ENCODE measurements around the gene ROR1. TPM values are rescaled to one million over a fixed set of nuclear protein-coding genes. Genes with fewer than 3 reads are reported as not detected.

ROR1 gene
- total RNA-seq, 2 experiments from 2014 or later: 0.47 to 1.4 TPM

DNA sequence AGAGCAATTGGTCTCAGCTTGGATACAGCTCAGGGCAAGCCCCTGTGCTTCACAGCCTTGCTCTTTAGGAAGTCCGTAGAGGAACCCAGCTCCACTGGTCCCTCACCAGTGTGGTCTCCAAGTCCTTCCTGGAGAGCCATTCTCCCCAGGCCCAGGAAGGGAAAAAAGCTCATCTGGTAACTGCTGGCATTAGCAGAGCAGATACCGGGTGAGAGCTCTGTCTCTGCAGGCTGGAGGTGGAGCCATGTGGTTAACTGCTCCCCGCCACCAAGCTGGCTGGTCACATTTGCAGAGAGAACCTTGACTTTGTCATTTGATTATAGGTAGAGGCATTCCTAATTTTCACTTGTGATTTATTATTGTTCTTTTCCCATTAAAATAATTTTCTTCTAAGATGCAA, 169.6 kb downstream of the ROR1 start:
- Histone ChIP-seq H3K9me3 (ENCODE audit: low read length) (no peaks in the 10 kb centered on the region), H3K9me2 (ENCODE audit: insufficient read depth, low read length) (no peaks in the 10 kb centered on the region), H3K27ac (ENCODE audit: low read depth, low read length, poor library complexity, severe bottlenecking) (no peak overlapping the region), H3K4me2 (ENCODE audit: low read length) (no peak overlapping the region), H3K4me1 (ENCODE audit: insufficient read depth, low read length, poor library complexity, severe bottlenecking) (no peaks in the 10 kb centered on the region), H3K36me3 (ENCODE audit: insufficient read depth, low read length) (no peaks in the 10 kb centered on the region), H2AFZ (ENCODE audit: low read length) (no peak overlapping the region), H4K20me1 (ENCODE audit: insufficient read depth, low read length) (no peaks in the 10 kb centered on the region), H3K4me3 (ENCODE audit: low read depth, low read length, poor library complexity, severe bottlenecking) (no peak overlapping the region), H3K79me2 (ENCODE audit: insufficient read depth, low read depth, low read length) (no peaks in the 10 kb centered on the region)
- no TSS peak for BruUV-seq (replicated peaks)
- no peak for DNase-seq (ENCODE audit: low spot score)
- intact Hi-C loops (cut with micrococcal nuclease; ENCODE audit: unreplicated experiment): no loop called here
- POLR2A ChIA-PET: interaction anchor here (0.6 to 1.7 kb wide), 4 partner anchors 9 to 252 kb away, joined by 3 to 5 read pairs (median 3); no protein-coding TSS in a partner anchor
- TF ChIP-seq EZH2phosphoT487 (IDR thresholded peaks at IDR 0.05; ENCODE audit: borderline replicate concordance, low read depth, low read length): no peak
- TF ChIP-seq, protein P1, sequence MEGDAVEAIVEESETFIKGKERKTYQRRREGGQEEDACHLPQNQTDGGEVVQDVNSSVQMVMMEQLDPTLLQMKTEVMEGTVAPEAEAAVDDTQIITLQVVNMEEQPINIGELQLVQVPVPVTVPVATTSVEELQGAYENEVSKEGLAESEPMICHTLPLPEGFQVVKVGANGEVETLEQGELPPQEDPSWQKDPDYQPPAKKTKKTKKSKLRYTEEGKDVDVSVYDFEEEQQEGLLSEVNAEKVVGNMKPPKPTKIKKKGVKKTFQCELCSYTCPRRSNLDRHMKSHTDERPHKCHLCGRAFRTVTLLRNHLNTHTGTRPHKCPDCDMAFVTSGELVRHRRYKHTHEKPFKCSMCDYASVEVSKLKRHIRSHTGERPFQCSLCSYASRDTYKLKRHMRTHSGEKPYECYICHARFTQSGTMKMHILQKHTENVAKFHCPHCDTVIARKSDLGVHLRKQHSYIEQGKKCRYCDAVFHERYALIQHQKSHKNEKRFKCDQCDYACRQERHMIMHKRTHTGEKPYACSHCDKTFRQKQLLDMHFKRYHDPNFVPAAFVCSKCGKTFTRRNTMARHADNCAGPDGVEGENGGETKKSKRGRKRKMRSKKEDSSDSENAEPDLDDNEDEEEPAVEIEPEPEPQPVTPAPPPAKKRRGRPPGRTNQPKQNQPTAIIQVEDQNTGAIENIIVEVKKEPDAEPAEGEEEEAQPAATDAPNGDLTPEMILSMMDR (conservative IDR thresholded peaks at IDR 0.05; ENCODE audit: low read length): no peak
- CTCF ChIA-PET (ENCODE audit: unreplicated experiment): no interaction called here

DNA sequence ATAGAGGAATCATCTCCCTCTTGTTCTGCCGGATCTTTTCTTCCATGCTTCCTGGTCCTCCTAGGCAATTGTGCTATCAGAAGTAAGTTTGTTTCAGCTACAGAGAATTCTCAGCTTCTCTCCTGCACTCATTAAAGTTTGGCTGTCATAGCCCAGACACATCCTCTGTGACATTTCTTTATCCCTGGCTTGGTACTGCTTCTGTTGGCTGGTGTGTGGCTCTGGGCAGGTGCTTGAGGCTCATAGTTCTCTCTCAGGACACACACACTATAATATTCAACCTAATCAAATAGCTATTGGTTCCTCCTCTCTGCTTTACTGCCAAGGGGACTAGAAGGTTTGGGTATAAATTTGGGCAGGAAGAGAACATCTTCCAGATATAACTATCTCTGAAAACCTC, 172.1 kb downstream of the ROR1 start:
- intact Hi-C loops (cut with micrococcal nuclease; ENCODE audit: unreplicated experiment): no loop called here
- TF ChIP-seq, protein P1 (conservative IDR thresholded peaks at IDR 0.05; ENCODE audit: low read length): no peak
- no peak for TF ChIP-seq EZH2phosphoT487 (IDR thresholded peaks at IDR 0.05; ENCODE audit: borderline replicate concordance, low read depth, low read length)

DNA sequence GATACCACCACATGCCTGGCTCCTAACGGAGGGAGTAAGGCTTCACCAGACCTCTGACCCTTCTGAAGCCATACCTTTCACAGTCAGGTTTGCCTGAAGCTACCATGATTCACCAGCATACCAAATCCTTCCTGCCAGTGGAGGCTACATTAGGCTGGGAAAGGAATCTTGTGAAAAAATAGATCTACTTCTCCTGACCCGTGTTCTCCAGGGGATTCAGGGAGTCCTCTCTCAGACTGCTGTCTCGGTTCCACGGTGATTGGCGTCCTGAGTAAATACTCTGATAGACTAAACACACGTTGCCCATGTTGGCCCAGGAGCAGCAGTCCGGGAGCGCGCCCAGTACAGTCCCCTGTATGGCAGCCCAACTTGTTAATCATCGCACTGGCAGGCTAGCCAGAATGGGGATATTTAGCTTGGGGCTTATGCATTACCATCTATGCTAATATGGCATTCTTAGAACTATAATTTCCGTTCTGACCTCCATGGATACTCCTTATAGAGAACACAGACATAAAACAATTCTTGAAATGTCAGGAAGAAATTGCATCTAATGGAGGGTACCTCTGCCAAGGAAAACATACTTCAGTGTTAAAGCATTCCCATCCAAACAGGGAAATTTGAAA, 173.2 kb downstream of the ROR1 start:
- no peaks in the 10 kb centered on the region for H3K4me1 ChIP-seq (ENCODE audit: insufficient read depth, low read length, poor library complexity, severe bottlenecking)
- ChIA-PET CTCF (ENCODE audit: unreplicated experiment) (no interaction called here), POLR2A (no interaction called here)
- H3K79me2 ChIP-seq (ENCODE audit: insufficient read depth, low read depth, low read length): no peaks in the 10 kb centered on the region
- H2AFZ ChIP-seq (ENCODE audit: low read length): no peak overlapping the region
- DNase-seq (ENCODE audit: low spot score): no peak
- intact Hi-C loops (cut with micrococcal nuclease; ENCODE audit: unreplicated experiment): no loop called here
- no peaks in the 10 kb centered on the region for H4K20me1 ChIP-seq (ENCODE audit: insufficient read depth, low read length)
- H3K4me3 ChIP-seq (ENCODE audit: low read depth, low read length, poor library complexity, severe bottlenecking): no peak overlapping the region
- no peaks in the 10 kb centered on the region for H3K9me2 ChIP-seq (ENCODE audit: insufficient read depth, low read length)
- no peak overlapping the region for H3K27ac ChIP-seq (ENCODE audit: low read depth, low read length, poor library complexity, severe bottlenecking)
- TF ChIP-seq, protein P1 (conservative IDR thresholded peaks at IDR 0.05; ENCODE audit: low read length): no peak
- TF ChIP-seq EZH2phosphoT487 (IDR thresholded peaks at IDR 0.05; ENCODE audit: borderline replicate concordance, low read depth, low read length): no peak
- no peaks in the 10 kb centered on the region for H3K9me3 ChIP-seq (ENCODE audit: low read length)
- H3K4me2 ChIP-seq (ENCODE audit: low read length): no peak overlapping the region
- no TSS peak for BruUV-seq (replicated peaks)
- no peaks in the 10 kb centered on the region for H3K36me3 ChIP-seq (ENCODE audit: insufficient read depth, low read length)

More for the DNA sequence above, 172.1 kb downstream of the ROR1 start:
- no peaks in the 10 kb centered on the region for H3K9me3 ChIP-seq (ENCODE audit: low read length)
- BruUV-seq (replicated peaks): no TSS peak
- H3K36me3 ChIP-seq (ENCODE audit: insufficient read depth, low read length): no peaks in the 10 kb centered on the region
- no peaks in the 10 kb centered on the region for H4K20me1 ChIP-seq (ENCODE audit: insufficient read depth, low read length)
- no peaks in the 10 kb centered on the region for H3K4me1 ChIP-seq (ENCODE audit: insufficient read depth, low read length, poor library complexity, severe bottlenecking)
- CTCF ChIA-PET (ENCODE audit: unreplicated experiment): no interaction called here
- no peak overlapping the region for H3K4me3 ChIP-seq (ENCODE audit: low read depth, low read length, poor library complexity, severe bottlenecking)
- no peaks in the 10 kb centered on the region for H3K79me2 ChIP-seq (ENCODE audit: insufficient read depth, low read depth, low read length)
- POLR2A ChIA-PET: no interaction called here
- no peaks in the 10 kb centered on the region for H3K9me2 ChIP-seq (ENCODE audit: insufficient read depth, low read length)
- no peak for DNase-seq (ENCODE audit: low spot score)
- H2AFZ ChIP-seq (ENCODE audit: low read length): no peak overlapping the region
- no peak overlapping the region for H3K4me2 ChIP-seq (ENCODE audit: low read length)
- H3K27ac ChIP-seq (ENCODE audit: low read depth, low read length, poor library complexity, severe bottlenecking): no peak overlapping the region

Measured in OCI-LY7 (cell line).